ENCODE measurements around the gene CASP10.
"Not testable (repeated sequence)": the region's sequence is repeated elsewhere in the genome, so short reads cannot be mapped to it uniquely, and the experiment has no call there.

CASP10 gene, protein sequence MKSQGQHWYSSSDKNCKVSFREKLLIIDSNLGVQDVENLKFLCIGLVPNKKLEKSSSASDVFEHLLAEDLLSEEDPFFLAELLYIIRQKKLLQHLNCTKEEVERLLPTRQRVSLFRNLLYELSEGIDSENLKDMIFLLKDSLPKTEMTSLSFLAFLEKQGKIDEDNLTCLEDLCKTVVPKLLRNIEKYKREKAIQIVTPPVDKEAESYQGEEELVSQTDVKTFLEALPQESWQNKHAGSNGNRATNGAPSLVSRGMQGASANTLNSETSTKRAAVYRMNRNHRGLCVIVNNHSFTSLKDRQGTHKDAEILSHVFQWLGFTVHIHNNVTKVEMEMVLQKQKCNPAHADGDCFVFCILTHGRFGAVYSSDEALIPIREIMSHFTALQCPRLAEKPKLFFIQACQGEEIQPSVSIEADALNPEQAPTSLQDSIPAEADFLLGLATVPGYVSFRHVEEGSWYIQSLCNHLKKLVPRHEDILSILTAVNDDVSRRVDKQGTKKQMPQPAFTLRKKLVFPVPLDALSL

DNA sequence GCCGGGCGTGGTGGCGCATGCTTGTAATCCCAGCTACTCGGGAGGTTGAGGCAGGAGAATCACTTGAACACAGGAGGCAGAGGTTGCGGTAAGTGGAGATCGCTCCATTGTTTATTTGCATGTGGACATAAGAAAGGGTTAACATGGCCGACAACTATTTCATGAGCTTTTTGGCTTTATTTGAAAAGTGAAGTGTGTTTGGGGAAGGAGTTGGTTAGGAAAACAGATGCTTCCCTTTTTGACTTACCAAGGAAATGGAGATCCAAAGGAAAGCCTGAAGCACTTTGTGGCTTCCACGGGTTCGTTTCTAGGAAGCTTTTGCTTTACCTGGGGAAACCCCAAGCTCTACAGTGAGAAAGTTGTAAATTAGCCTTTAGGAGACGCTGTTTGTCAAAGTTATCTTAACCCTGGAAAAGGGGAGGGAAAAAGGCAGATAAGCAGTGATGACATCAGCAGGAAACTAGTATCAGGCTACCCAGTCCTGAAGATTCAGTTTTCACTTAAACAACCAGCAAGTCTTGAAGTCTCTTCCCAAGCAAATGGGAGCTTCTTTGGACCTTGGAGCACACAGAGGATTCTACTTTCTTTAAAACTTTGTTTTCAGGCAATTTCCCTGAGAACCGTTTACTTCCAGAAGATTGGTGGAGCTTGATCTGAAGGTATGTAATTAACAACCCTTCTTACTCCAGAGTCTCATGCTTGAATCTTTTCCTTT is at the start of gene CASP10:
Gene CASP10, plus strand, starts transcription at position 492 of the 715 bp plus-strand sequence. CDS start 2,637 bp downstream, outside the sequence.
- DNase-seq (ENCODE audit: low read depth), result no peak

DNA sequence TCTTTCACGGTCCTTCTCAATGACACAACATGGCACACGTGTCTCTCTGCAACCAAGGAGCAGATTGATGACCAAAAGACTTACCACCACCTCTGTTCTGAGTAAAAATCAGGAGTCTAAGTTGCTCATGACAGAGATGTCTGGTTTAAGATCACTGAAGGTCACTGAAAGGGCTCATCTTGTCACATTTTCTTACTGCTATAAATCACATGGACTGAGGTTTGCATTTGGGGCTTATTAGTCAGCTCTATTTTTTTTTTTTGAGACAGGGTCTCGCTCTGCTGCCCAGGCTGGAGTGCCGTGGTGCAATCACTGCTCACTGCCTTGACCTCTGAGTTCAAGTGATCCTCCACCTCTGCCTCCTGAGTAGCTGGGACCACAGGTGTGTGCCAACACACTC is 47.6 kb upstream of the CASP10 start:
- DNase-seq (ENCODE audit: low read depth), result no peak

DNA sequence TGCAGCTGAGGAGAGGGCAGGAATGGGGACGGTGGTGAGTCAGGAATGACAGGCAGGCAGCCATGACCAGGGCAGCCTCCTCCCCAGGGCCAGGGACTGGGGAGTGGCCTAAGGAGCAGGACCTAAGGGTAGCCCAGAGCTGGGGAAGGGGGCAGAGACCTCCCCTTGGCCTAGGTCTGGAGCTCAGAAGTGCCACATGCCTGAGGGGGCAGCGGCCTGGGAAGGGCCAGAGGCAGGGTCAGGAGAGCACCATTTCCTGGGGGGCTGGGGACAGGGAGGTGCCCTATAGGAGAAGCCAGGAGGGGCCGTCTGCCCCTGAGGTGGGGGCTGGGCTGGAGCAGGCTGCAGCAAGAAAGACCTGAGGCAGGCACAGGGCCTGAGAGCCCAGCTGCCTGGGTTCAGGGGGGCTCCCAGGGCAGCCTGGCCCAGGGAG is 46.0 kb upstream of the CASP10 start:
- DNase-seq (ENCODE audit: low read depth), result no peak

DNA sequence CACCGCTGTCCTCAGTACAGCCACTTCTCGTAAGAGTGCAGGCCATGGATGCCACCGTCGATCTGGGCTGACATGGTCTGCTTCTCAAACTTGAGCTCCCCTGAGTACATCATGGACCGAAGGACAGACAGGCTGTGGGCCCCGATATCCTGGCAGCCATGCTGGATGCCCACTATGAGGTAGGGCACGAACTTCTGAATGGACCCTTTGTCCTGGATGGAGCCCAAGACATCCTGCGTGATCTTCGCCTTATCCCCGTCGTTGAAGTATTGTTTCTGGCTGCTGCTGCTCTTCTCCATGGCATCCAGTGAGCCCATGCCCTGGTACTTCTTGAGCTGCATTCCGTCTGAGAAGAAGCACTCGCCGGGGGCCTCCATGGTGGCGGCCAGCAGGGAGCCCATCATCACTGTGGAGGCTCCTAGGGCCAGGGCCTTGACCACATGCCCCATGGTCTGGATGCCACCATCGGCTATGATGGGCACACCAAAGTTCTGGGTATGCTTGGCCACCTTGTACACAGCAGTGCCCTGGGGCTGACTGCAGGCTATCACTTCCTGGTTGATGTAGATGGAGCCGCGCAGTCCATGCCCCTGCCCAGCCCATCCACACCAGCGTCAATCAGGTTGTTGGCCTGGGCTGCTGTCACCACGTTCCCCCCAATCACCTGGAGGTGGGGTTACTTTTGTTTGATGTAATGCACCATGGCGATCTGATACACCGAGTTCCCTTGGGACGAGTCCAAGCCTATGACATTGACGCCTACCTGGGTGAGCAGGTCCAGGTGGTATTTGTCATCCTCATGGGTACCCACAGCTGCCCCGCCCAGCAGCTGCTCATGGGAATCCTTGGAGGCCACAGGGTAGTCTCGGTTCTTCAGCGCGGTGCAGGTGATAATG is 45.2 kb upstream of the CASP10 start:
- DNase-seq (ENCODE audit: low read depth), result no peak

DNA sequence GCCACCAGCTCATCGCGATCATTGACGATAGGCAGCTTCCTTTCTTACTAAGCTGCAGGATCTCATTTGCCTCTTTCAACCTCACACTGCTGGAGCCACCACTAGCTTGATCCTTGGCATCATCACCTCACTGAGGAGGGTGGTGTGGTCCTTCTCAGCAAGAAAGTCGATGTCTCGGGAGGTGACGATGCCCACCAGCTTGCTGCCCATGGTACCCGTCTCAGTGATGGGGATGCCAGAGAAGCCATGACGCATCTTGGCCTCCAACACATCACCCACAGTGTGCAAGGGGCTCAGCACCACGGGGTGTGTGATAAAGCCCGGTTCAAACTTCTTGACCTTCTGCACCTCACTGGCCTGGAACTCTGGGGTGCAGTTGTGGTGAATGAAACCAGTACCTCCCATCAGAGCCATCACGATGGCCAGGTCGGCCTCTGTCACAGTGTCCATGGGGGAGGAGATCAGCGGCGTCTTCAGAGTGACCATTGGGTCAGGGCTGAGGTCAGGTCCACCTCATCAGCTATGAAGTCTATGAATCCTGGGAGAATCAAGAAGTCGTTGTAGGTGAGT is 44.5 kb upstream of the CASP10 start:
- no peak for DNase-seq (ENCODE audit: low read depth)

DNA sequence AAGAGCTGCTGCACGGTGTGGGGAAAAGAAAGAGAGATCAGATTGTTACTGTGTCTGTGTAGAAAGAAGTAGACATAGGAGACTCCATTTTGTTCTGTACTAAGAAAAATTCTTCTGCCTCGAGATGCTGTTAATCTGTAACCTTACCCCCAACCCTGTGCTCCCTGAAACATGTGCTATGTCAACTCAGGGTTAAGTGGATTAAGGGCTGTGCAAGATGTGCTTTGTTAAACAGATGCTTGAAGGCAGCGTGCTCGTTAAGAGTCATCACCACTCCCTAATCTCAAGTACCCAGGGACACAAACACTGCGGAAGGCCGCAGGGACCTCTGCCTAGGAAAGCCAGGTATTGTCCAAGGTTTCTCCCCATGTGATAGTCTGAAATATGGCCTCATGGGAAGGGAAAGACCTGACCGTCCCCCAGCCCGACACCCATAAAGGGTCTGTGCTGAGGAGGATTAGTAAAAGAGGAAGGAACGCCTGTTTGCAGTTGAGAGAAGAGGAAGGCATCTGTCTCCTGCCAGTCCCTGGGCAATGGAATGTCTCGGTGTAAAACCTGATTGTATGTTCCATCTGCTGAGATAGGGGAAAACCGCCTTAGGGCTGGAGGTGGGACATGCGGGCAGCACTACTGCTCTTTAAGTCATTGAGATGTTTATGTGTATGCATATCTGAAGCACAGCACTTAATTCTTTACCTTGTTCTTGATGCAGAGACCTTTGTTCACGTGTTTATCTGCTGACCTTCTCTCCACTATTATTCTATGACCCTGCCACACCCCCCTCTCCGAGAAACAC is 43.8 kb upstream of the CASP10 start:
- DNase-seq (ENCODE audit: low read depth), result not testable (repeated sequence)

DNA sequence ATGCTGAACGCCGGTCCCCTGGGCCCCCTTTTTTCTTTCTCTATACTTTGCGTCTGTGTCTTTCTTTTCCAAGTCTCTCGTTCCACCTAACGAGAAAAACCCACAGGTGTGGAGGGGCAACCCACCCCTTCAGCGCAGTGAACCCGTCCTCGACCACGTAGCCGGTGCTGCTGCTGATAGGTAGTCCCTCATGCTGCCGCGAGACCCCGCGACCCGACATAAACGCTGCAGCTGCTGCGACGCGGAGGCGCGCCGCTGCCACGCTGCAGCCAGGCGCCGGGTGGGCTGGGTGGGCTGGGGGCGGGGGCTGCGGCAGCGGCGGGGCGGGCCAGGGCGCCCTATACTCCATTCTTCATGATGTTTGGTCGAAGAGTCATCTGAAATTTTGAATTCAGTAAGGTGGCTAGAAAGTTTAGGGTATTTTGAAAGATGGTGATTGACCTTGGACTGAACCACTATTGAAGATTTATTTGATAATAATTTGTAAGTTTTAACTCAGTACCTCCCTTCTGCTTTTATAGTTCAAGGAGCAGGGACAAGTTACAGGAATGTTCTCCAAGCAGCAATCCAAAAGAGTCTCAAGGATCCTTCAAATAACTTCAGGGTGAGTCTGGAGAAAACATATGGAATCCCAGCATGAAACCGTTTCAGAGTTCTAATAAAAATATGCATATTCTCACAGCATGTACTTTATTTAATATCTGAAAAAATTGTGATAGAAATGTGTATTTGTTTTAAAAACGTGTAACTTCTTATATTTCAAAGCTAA is 42.9 kb upstream of the CASP10 start:
- DNase-seq (ENCODE audit: low read depth), result no peak

DNA sequence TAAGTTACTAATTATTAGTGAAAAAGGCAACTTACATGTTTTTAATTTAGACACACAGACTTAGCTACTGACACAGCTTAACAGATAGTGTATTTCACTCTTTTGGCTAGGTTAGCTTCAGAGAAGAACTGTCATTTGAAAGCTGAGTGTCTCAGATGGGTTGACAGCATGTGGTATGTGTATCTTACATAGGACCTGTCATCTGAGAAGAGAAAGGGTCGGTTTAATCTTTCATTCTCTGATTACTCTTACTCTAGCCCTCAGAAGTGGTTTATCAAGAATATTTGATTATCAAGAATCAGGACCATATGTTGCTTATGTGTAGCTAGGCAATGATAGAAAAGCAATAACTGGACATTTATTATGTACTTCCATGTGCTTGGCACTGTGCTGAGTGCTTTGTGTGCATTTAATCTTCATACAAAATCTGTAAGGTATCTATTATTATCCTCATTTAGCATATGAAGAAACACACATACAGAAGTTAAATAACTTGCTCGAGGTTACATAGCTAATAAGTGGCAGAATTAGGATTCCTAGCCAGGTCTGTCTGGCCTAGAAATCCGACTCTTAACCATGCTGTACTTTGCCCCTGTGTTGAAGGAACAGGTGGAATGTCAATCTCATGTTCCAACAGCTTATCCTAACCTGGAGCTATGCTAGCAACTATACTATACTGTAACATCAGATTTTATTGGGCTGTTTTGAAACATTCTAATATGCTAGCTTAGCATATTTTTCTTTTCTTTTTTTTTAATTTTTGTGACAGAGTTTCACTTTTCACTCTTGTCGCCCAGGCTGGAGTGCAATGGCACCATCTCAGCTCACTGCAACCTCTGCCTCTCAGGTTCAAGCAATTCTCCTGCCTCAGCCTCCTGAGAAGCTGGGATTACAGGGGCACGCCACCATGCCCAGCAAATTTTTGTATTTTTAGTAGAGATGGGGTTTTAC is 38.6 kb upstream of the CASP10 start:
- no peak for DNase-seq (ENCODE audit: low read depth)

DNA sequence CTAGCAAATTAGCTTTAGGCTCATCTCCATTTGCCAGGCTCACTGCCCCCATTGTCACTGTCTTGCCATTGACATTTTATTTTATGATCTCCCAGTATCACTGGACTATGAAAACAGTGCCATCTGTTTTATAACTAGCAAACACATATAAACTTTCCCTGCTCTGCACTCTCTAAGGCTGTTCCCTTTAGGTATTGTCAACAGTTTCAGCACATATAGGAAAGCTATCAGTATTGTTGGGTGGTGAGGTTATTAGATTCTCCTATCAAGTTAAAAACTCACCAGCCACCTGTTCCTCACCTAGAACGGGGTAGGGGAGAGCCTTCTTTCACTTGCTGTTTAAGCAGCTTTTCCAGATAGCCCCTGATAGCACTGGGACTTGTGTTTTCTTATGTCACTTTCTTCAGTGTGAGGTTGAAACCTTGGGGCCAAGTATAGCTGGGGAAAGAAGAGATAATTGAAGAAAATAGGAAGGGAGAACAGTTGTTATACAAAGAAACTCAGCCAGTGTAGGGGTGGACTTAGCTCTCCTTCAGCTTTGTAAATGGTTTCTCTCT is 34.4 kb upstream of the CASP10 start:
- DNase-seq (ENCODE audit: low read depth), result no peak

DNA sequence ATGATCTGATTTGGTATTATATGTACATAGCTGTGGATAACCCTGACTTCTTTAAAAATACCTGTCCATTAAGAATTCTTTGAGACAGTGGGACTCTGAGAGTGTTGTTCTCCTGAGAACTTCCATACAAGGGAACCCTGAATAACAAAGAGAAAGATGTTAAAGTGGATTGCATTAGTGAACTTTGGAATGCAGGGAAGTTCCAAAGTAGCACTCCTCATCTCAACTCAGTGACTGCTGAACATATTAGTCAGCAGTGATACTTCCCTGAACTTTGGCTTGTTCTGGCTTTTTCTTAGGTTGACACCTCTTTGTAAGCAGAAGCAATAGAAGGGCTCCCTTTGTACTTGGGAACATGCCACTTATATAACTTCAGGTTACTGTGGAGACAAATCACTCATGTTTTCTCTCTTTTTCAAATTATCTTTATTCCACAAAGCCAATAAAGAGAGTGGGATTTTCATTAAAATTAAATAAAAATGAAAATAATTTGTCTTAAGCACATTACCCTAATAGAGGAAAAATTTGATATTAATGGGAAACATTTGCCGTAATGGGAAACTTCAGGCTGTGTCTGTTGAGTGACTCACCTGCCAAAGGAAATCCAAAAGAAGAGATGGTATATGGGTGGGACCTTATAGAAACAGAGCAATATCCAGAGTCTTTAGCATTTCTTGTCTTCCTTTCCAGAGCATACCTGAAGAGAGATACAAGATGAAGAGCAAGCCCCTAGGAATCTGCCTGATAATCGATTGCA is 33.7 kb upstream of the CASP10 start:
- DNase-seq (ENCODE audit: low read depth), result no peak

DNA sequence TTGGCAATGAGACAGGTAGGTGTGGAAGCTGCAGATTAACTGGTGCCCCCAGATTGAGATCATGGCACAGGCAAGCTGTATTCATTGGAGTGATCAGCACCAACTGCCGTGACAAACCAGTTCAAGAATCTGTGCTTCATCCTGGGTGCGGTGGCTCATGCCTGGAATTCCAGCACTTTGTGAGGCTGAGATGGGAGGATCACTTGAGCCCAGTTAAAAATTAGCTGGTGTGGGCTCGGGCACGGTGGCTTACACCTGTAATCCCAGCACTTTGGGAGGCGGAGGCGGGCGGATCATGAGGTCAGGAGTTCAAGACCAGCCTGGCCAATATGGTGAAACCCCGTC is 33.1 kb upstream of the CASP10 start:
- not testable (repeated sequence) for DNase-seq (ENCODE audit: low read depth)

DNA sequence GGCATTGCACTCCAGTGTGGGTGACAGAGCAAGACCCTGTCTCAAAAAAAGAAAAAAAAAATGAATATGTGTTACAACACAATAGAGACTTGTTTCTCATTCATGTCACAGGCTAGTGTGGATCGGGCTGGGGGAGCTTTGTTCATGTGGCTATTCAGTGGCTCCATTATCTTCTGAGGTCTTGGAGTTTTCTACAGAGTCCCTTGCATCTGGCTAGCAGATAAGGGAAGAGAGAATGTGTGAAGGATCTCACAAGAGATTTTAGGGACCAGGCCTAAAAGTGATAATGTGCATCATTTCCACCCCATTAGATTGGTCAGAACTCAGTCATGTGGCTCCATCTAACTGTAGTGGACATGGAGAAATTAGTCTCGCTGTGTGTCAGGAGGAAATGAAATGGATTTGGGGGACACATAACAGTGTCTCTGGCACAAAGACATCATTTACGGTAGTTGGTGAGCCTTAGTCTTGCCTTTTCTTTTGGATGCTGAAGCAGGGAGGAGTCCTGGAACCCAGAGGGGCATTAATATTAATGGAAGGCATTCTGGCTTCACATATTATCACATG is 32.4 kb upstream of the CASP10 start:
- DNase-seq (ENCODE audit: low read depth), result no peak

DNA sequence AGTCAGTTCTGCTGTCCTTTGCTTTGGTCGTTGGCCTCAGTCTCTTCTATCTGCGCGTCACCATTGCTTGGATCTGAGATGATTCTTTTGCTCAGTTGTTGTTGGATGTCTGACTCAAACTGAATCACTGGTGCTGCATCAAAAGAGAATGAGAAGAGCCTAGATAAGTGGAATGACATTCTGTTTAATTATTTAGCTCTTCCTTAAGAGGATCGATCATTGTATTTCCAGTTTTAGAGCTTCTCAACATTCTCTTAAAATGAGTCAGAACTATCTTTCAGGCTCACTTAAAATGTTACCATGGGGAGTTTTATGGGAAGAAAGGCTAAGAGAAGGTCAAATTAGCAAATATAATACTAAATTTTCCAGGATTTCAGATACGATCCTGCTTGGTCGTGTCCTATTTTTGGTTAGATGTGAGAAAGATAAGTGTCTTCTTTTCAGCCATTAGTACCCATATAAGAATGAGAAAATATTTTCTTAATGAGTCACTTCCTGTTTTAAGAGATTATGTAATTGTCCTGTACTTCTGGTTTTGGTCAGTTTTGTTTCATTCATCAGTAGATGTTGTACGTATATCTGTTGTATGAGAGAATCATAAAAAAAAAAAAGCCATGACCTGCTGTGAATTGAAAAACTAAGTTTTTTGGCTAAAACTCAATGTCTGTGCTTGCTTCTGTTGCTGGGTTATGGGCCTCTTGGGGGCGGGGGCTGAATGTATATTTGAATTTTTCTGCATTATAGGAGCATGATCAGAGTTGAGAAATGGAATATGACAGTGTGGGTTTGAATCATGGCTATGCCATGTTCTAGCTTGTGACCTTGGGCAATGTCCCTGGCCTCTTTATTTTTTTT is 31.6 kb upstream of the CASP10 start:
- DNase-seq (ENCODE audit: low read depth), result no peak

DNA sequence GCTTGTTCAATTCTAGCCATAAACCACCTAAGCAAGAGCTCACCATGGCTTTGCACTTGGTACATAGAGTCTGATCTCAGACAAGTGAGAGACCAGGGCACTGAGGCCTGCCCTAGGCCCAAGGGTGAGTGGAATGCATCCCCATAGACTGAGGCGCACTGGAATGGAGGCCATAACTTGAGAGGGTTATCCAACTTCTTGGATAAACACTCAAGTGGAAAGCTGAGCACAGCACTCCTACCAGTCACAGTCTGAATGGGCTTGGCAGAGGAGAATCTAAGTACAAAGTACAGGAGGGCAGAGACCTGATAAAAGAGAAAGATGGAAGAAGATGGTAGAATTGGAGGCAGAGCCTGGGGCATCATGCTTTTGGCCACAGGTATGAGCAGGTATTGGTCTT is 30.4 kb upstream of the CASP10 start:
- no peak for DNase-seq (ENCODE audit: low read depth)

DNA sequence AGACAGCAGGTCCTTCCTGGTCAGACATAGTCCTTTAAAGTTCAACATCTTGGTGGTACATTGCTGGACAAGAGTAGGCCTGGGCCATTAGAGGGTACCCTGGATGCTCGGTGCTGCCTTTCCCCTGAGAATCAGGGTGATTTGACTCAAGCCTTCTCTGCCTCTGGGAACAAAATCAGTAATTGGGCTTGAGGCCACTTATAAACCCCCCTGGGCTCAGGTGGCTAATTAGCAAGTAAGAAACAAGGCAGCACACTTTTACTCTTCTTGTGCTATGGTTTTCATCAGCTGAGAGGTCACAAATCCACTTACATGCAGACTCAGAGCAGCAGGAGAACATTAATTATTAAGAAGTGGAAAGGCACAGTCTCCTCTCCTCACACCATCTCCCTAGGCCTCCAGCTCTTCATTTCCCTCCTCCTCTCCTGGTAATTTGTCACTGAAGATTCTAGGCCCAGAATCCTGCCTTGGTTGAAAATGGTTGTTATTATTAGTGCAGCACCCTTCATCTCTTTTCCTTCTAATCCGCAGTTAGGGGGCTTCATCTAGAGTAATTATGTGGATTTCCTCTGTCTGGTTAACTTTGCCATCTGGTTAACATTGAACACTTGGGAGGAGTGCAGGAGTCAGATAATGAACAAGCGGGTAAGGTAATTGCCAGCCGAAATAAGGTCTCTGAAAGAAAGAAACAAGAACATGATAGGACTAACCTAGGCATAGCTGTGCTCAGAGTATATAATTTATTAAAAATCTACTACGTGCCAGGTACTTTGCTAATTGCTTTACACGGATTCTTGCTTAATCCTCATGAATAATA is 29.7 kb upstream of the CASP10 start:
- DNase-seq (ENCODE audit: low read depth), result no peak

All from stimulated activated CD8-positive, alpha-beta memory T cell treated with anti-CD3 and anti-CD28 coated beads, Interleukin-12 subunit alpha, Interleukin-12 subunit beta, amount 100 ng/mL, for 4 hours (primary cell).